GM12875 (cell line): ENCODE measurements around the gene CYS1.

Source experiments
- H3K4me3 ChIP-seq: one replicate; pipeline ENCODE4 v1.5.1; 2011; ENCODE audit warnings: low read depth, low read length, control low read depth
- TF ChIP-seq, protein P1 (sequence below): IDR thresholded peaks from 2 replicates; pipeline ENCODE4 v1.5.1; 2011; ENCODE audit warnings: low read depth, mild to moderate bottlenecking, control low read depth, inconsistent platforms, low read length, moderate library complexity, borderline replicate concordance; ENCODE audit not compliant: insufficient read depth

CYS1 gene

DNA sequence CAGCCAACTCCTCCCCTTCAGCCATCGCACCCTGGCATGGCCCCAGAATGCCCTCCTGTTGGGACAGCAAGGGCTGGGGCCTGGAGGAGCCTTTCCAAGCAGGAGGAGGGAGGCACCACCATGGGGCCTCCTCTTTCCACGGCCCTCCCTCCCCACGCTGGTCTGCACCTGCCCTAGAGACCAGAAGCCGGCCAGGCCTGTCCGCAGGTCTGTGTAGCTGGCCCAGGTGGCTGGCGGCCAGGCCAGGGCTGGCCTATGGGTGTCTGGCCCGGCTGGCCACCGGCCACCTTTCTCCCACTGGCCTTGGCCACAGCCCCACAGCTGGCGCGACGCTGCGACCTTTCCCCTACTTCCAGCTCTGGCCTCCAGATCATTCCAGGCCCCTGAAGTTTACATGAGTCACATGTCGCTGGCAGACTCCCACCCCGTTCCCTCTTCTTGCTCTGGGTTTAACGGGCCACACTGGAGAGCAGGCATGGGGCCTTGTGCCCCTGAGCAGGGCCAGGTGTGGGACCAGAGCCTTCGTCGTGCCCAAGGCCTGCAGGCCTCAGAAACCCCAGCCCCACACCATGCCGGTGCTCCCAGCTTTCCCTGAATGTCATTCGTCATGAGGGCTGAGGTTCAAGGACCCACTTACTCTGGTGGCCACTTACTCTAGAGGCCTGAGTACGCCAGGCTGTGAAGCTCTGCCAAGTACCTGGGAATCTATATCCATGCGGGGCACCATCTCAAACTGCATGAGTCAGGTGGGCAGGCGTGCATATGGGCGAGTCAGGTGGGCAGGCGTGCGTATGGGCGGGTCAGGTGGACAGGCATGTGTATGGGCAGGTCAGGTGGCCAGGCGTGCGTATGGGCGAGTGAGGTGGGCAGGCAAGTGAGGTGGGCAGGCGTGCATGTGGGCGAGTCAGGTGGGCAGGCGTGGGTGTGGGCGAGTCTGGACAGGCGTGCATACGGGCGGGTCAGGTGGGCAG is 70.1 kb downstream of the CYS1 start:
- TF ChIP-seq, protein P1, sequence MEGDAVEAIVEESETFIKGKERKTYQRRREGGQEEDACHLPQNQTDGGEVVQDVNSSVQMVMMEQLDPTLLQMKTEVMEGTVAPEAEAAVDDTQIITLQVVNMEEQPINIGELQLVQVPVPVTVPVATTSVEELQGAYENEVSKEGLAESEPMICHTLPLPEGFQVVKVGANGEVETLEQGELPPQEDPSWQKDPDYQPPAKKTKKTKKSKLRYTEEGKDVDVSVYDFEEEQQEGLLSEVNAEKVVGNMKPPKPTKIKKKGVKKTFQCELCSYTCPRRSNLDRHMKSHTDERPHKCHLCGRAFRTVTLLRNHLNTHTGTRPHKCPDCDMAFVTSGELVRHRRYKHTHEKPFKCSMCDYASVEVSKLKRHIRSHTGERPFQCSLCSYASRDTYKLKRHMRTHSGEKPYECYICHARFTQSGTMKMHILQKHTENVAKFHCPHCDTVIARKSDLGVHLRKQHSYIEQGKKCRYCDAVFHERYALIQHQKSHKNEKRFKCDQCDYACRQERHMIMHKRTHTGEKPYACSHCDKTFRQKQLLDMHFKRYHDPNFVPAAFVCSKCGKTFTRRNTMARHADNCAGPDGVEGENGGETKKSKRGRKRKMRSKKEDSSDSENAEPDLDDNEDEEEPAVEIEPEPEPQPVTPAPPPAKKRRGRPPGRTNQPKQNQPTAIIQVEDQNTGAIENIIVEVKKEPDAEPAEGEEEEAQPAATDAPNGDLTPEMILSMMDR = no peak
- H3K4me3 ChIP-seq = no peak overlapping the region

DNA sequence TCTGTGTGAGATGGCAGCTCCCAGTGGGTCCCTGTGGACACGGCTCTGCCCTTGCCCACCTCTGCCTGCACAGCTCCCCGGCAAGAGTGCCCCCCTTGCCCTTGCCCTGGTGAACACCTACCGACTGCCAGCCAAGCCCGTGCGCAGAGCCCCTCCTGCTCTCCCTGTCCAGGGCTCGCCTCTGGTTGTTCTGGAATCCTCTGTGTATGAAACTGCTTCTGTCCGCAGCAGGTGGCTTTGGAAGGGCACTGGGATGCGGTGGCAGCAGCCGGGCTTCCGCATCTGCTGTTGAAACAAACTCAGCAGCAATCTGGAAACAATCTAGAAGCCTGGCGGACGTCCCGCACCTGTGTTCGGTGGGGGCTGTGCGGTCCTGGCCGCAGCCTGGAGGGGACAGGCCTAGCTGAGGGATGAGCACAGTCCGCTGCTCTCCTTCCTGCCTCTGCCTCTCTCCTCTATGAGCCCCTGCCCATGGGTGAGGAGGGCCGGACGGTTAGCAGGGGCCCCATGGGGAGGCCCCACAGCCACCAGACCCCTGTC is 70.9 kb downstream of the CYS1 start:
- TF ChIP-seq, protein P1 = no peak
- no peak overlapping the region for H3K4me3 ChIP-seq

DNA sequence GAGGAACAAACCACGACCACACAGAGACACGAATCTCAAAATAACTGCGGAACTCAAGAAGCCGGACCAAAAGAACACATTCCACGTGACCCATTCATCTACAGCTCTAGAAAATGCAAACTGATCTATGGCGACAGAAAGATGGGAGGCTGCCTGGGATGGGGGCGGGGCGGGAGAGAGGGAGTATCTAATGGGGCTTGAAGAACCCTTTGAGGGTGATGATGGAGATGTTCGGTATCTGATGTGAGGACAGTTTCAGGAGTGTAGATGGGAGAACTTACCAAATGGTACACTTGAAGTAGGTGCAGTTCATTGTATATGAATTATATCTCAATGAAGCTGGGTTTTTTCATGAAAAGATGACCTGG is 71.4 kb downstream of the CYS1 start:
- TF ChIP-seq, protein P1 = no peak
- H3K4me3 ChIP-seq = no peak overlapping the region

DNA sequence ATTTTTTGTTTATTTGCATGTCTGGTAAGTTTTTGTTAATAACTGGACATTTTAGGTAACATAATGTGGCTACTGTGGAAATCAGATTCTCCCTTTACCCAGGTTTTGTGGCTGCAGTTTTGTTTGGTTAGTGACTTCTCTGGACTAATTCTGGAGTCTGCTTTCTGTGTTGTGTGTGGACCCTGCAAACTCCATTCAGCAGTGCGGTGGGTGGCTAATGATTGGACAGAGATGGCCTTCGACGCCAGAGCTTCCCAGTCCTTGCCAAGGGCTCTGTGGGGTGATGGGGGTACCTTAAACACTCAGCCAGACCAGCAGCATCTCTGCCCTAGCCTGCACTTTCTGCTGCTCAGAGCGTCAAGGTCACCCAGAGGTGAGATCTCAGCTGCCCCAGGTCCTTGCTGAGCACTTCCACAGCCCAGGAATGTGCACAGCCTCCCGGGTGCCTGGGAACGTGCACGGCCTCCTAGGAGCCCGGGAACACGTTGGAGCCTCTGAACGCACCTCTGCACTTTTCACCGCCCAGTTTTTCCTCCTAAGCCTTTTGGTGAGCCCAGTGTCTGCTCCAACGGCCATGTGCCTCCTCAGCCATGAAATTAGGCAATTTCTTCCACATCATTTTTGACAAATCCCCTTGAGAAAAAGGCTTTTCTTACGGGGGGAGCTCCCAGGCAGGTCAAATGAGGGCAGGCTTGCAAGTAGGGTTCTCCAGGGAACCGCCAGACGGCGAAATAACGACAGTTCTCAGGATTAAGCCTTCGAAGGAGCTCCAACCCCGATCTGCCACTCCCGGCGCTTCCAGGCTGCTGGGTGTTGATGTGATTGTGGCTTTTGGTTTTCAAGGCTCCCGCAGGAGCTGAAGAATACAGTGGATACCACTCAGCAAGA is 72.0 kb downstream of the CYS1 start:
- TF ChIP-seq, protein P1 = no peak
- H3K4me3 ChIP-seq = no peak overlapping the region

DNA sequence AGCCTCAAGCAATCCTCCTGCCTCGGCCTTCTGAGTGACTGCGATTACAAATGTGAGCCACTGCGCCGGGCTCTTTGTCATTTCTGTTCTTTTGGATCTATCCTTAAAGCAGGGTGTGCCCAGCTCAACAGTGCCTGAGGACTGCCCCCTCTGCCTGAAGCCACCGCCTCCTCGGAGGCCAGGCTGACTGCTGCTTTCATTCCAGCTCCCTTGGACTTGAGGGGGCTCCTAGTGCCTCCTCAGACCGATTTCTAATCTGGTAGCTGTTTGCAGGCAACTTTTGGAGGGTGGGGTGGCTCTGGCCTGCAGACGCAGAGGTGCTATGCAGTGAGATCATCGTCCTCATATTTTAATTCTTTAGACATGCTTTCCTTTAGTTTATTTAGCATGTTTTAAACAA is 72.8 kb downstream of the CYS1 start:
- TF ChIP-seq, protein P1 = no peak
- no peak overlapping the region for H3K4me3 ChIP-seq
